Stimulated activated CD4-positive, alpha-beta T cell treated with anti-CD3 and anti-CD28 coated beads, TNF-alpha, amount 100 ng/mL, for 48 hours (primary cell): ENCODE data around the gene ZNF584.

Source experiments
- DNase-seq, 3 donors: peaks; one replicate each; pipeline ENCODE4 v3.0.0-alpha.2; 2020; ENCODE audit warnings: low read depth in 3 of 3

The ZNF584 gene

GRCh38 chr19:58385891-58386575 is 22.4 kb upstream of the ZNF584 start:
- DNase-seq: no peak

- peak; percentile 86 to 94 (median 93) for DNase-seq
Observed at GRCh38 chr19:58386576-58387337, 21.7 kb upstream of the ZNF584 start, which contains the start of gene RPS5. TSS of gene RPS5 (plus strand) at chr19:58387269. CDS start at chr19:58388138, 869 bp downstream.

- DNase-seq: no peak
Observed at GRCh38 chr19:58387338-58388174, 20.9 kb upstream of the ZNF584 start.

DNA sequence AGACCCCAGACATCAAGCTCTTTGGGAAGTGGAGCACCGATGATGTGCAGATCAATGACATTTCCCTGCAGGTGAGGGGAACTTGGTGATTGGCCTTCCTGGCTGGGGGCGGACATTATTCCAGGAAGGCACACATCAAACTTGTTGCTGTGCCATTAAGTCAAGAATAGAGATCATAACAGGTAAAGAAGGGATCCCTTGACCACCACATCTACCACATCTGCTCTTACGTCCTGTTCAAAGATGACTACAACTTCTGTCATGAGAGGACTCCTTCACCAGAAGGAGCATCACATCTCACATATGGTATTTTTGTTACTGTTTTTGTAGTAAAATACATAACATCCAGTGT is 20.3 kb upstream of the ZNF584 start:
- no peak for DNase-seq

- no peak for DNase-seq
Observed at GRCh38 chr19:58392945-58393724, 15.3 kb upstream of the ZNF584 start.

DNA sequence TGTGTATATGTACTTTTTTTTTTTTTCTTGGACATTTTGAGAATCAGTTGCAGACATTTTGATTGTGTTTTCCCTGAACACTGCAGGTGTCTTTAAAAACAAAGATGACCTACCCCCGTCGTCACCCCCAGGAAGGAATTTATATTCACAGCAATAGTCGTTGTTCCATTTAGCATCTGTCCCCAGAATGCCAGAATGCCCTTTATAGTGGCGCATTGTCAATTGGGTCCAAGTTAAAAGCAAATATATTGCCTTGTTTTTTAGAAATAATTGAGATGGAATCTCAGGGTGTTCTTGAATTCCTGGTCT is 14.8 kb upstream of the ZNF584 start:
- no peak for DNase-seq

DNA sequence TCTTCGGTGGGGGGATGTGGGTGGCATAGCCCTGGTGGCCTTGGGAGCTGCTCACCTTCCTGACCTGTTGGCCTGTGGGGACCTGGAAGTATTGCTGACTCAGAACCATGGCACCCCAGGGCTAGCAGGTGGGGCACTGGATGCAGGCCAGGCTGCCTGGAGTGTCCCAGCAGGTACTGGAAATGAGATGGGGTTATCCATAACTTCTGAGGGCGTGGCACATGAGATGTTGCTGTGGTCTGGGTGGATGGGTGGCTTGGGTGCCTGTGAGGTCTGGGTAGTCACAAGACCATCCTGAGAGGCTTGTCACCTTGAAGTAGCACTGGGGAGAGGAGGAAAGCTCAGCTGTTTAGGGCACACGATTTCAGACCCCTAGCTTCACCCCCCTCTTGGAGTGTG is 13.6 kb upstream of the ZNF584 start:
- DNase-seq: no peak

DNA sequence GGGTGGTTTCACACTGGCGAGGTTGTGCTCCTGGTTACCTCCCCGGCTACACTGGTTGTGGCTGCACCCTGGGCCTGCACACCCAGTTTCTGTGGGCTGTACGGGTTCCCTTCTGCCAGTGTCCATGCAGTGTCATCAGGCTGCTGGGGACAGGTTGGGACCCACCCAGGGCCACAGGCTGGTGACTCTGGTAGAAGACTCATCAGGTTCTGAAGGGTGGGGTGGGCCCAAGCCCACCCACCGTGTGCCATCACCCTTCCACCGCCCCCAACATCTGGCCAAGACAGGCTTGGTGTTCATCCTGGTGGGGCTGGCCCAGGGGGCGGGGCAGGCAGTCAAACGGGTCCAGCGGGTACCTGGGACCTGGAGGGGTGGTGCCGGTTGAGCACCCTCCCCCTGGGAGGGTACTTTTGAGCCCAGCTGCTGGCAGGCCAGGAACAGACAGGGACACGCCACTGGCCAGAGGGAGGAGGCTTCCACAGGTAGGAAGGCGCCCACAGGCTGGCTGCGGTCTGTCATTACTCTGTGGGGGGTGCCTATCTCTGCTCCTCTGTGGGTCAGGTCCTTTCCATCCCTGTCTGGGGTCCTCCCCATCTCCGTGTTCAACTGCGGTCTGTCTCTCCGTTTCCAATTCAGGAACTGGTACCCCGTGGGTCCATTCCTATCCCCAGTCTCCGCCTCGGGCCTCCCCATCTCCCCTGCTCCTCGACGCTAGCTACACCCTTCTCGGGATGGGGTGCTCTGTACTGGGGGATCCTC is 13.1 kb upstream of the ZNF584 start, which contains the start of gene RNF225:
TSS of gene RNF225 (plus strand) at position 437 of the 759 bp plus-strand sequence. CDS start 434 bp downstream, outside the sequence.
- no peak for DNase-seq

DNA sequence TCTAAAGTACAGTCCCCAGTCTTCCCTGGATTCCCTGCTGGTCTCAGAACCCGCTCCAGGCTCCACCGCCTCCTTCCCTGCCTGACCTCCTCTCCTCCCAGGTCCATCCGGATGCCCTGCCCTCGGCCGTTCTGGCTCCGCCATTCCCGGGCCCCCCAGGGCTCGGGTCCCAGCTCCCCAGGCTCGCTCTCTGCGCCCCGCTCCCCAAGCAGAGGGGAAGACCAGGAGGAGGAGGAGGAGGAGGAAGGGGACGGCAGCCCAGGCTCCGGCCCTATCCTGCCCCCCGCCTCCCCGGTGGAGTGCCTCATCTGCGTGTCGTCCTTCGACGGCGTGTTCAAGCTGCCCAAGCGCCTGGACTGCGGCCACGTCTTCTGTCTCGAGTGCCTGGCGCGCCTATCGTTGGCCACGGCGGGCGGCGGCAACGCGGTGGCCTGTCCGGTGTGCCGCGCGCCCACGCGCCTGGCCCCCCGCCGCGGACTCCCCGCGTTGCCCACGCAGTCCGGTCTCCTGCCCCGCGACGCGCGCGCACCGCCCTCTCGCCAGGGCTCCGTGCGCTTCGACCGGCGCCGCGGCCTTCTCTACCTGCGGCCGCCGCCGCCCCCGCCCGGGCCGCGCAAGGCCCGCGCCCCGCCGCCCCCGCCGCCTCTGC is 12.3 kb upstream of the ZNF584 start:
- no peak for DNase-seq

GRCh38 chr19:58396691-58397532 is 11.5 kb upstream of the ZNF584 start:
- DNase-seq: no peak

- no peak for DNase-seq
Observed at GRCh38 chr19:58397533-58398037, 10.9 kb upstream of the ZNF584 start.

- DNase-seq: no peak
Observed at GRCh38 chr19:58398087-58398486, 10.4 kb upstream of the ZNF584 start.

DNA sequence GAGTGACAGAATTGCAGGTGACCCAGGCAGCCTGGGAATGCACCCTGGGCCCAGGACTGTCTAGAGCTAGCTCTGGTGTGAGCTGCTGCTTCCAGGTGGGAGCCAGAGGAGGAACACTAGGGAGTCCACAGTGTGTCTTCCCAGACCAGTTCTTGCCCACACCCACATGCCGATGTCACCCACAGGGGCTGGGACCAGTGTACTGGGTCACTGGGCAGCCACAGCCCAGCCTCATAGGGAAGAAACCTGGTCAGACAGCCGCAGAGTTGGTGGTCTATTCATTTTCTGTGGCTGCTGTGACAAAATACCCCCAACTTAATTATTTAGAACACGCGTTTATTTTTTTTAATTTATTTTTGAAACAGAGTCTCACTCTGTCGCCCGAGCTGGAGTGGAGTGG is 9.9 kb upstream of the ZNF584 start:
- no peak for DNase-seq

DNA sequence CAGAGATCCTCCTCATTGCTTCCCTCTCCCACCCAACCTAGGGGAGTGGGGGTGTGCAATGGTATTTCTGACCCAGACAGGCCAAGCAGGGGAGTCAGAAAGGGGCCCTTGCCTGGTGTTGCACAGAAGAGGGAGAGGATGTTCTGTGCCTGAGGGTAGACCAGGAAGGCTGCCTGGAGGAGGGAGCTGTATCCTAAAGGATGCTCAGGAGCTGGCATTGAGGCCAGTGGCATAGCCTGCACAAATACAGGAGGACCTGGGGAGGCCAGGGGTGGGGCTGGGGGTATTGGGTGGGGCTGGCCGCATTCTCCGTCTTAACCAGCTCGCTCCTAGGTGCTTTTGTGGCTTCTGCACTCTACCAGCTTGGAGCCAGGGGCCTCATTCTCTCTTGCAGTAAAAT is 8.5 kb upstream of the ZNF584 start:
- no peak for DNase-seq

DNA sequence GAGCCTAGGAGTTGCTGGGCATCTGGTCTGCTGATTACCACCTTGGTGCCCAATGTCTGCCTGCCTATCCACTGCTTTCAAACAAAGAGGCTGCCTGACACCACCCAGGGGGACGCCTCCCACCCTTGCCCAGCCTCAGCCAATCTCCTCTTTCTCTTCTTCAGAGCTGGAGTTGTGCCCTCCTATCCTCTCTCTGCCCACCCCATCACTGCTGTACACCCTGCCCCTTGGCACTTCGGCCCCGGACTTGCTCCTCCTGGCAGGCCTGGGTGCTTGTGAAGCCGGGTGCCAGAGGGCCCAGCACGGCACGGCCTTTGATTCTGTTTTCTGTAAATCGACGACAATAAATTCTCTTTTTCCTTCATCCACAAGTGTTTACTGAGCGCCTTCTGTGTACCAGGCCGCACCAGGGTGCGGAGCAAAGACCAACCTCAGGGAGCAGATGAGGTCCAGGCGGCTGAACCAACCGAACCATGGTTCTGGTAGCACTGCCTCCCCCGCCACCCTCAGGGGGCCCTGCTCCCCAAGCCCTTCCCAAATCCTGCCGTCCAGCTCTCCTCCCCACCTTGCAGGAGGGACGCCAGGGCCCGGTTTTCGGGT is 8.0 kb upstream of the ZNF584 start:
- no peak for DNase-seq

DNA sequence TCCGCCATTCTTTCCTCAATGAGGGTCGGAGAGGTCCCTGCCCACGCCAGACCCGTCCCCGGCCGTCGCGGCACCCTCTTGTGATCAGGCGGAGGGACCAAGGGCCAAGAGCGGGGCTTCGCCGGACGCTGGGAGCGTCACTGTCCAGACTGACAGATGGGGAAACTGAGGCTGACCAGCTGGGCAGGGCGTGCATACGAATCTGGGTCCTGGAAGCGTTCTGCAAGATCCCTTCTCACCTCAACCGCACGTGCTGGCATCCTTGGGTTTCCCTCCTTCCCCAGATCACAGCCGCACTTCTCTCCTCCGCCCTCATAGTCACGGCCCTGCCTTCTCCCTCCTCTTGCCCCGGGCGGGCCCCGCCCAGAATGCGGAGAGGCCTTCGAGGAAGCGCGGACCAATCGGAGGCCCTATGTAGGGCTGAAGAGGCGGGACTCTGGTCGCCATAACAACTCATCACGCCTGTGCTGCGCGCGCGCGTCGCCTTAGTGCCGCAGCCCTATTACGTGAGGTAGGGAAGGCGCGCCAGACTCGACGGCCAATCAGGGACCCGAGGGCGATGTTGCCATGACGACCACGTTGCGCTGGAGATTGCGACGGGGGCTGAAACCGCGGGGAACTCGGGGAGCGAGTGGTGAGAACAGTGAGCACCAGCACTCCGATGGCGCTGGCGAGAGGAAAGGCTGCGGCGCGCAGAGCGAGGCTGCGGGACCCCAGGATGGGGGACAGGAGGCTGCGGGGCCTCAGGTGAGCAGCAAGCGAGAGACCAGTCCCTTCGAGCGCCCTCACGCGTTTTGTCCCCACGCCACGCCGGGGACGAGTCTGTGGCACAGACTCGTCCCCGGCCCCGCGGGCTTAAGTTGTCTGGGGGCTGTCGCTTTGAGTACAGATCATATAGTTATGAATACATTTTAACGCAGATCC is 7.3 kb upstream of the ZNF584 start:
- DNase-seq: peak; percentile 96 to 99 (median 98)

DNA sequence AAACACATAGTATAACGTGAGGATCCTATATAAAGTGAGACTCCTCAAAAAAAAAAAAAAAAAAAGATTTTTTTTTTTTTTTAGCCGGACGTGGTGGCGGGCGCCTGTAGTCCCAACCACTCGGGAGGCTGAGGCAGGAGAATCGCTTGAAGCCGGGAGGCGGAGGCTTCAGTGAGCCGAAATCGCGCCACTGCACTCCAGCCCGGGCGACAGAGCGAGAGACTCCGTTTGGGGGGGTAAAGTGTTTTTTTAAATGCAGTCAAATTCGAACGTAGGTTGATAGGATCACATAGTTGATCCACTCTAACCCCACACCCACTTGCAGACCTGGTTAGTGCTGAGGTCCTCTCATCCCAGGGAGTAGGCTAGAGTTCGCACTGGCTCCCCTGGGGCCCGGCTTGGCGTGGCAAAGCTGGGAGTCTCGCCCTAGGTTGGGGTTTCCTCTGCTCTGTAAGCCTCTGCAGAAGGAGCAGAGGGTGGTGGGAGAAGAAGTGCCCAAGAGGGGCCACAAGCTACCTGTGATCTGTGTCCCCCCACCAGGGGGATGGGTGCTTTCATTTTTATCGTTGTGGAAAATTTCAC is 6.5 kb upstream of the ZNF584 start:
- no peak for DNase-seq
